Tibial nerve (tissue), 4 donors: ENCODE results near the gene CTXN1.

Experiments
- EP300 ChIP-seq, 2 donors: sonication (generic); formaldehyde crosslinking; IDR thresholded peaks; one replicate each; pipeline ENCODE4 v1.6.1; 2017; ENCODE audit warnings: antibody characterized with exemption in 2 of 2, mild to moderate bottlenecking in 1 of 2
- POLR2A ChIP-seq, 2 donors: fragments of 450-650 bp; IDR thresholded peaks; one replicate each; pipeline ENCODE4 v1.6.1; 2017; ENCODE audit warnings: antibody characterized with exemption in 2 of 2, mild to moderate bottlenecking in 2 of 2, moderate library complexity in 2 of 2
- TF ChIP-seq, protein P1 (sequence below), 5 experiments: fragments of 200-600 bp in 3 of 5; fragments of 450-650 bp in 2 of 5; sonication (generic) in 3 of 5; IDR thresholded peaks; one replicate each; pipeline ENCODE4 v1.5.1; 2016 to 2019; ENCODE audit warnings: antibody characterized with exemption in 5 of 5, mild to moderate bottlenecking in 3 of 5, moderate library complexity in 2 of 5

DNA sequence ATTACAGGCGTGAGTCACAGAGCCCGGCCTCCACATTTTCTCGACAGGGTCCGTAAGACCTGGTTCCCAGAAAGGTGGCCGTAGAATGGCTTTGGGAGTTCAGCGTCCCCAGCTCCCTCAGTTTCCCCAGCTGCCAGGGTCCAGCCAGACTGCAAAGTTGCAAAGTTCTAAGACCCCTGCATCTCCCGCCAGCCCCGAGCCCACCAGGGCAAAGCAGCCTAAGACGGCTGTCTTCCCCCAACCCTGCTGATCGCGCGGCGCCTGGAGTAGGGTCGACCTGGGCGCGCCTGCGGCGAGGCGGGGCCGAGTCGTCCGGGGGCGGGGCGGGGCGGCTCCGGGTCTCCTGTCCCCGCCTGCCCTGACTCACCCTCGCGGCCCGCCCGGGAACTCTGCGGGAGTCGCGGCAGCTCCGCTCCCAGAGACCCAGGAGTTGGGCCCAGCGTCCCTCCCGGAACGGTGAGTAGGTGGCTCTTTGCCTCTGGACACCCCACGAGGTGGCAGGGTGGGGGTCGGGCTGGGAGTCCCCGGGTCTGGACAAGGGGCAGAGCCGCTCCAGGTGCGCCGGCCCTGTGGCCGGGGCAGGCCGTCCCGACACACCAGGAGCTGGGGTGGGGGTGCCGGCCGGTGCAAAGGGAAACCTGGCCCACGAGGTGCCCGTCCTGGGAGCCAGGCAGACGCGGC lies 37.6 kb downstream of the CTXN1 start, which contains the start of gene LRRC8E:
- TF ChIP-seq, protein P1, sequence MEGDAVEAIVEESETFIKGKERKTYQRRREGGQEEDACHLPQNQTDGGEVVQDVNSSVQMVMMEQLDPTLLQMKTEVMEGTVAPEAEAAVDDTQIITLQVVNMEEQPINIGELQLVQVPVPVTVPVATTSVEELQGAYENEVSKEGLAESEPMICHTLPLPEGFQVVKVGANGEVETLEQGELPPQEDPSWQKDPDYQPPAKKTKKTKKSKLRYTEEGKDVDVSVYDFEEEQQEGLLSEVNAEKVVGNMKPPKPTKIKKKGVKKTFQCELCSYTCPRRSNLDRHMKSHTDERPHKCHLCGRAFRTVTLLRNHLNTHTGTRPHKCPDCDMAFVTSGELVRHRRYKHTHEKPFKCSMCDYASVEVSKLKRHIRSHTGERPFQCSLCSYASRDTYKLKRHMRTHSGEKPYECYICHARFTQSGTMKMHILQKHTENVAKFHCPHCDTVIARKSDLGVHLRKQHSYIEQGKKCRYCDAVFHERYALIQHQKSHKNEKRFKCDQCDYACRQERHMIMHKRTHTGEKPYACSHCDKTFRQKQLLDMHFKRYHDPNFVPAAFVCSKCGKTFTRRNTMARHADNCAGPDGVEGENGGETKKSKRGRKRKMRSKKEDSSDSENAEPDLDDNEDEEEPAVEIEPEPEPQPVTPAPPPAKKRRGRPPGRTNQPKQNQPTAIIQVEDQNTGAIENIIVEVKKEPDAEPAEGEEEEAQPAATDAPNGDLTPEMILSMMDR (IDR thresholded peaks at IDR 0.05) = no peak
- TF ChIP-seq POLR2A (IDR thresholded peaks at IDR 0.05) (no peak), EP300 (IDR thresholded peaks at IDR 0.05) (no peak)
